GM18520 (cell line): ENCODE data around the gene NPEPL1.

Source experiments
- ATAC-seq: cut with Tn5 transposase; IDR thresholded peaks from one replicate; pipeline ENCODE4 v1.9.1; 2021; ENCODE audit not compliant: unreplicated experiment

Gene NPEPL1

DNA sequence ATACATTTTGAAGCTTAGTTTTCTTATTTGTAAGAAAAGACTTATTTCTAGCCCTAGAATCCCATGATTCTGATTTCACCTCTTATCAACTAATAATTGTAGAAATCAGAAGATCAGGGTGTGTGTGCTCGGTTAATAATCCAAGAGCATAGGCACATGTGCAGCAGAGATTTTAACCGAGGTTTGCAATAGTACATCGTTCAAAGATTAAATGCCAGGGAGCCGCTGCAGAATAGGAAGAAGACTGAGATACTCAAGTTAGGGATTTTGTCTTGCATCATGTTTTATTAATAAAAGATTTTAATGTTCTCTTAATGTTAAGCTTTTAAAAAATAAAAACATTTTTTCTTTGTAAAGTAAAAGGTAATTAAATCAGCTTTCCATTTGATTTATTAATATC, 34.6 kb upstream of the NPEPL1 start:
- ATAC-seq: no peak

DNA sequence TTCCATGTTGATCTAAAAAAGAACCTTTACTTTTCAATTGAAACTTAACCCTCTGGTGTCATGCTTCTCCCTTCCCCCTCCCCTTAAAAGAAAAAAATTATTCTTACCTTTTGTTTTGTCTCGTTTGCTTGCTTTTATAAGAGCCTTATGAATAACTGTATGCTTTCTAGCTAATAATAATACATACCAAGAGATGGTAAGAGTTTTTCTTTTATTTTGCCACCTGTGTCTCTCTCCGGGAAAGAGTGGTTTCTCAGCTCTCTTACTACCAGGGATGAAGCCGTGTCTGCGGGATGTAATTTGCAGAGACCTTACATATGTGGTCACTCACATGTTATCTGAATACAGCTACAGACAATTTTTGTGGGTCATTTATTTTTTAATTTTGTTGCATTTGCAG, 33.8 kb upstream of the NPEPL1 start:
- ATAC-seq: no peak

DNA sequence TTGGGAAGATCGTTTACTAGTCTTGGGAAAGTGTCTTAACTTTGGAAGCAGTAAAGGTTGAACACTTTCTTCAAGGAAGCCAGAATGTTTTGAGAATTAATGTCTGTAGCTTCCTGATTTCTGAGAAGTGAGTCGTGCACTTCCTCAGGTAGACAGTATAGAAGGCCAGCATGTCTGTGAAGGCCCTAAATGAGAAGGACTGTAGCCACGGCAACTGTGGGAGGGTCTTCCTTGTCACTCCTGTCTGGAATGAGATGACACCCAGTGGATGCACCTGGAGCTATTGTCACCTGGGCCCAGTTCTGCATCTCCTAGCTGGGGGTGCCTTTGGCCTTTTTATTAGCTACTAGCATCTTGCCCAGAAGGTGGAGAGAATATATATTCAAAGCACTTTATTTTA, 32.8 kb upstream of the NPEPL1 start:
- ATAC-seq: no peak

DNA sequence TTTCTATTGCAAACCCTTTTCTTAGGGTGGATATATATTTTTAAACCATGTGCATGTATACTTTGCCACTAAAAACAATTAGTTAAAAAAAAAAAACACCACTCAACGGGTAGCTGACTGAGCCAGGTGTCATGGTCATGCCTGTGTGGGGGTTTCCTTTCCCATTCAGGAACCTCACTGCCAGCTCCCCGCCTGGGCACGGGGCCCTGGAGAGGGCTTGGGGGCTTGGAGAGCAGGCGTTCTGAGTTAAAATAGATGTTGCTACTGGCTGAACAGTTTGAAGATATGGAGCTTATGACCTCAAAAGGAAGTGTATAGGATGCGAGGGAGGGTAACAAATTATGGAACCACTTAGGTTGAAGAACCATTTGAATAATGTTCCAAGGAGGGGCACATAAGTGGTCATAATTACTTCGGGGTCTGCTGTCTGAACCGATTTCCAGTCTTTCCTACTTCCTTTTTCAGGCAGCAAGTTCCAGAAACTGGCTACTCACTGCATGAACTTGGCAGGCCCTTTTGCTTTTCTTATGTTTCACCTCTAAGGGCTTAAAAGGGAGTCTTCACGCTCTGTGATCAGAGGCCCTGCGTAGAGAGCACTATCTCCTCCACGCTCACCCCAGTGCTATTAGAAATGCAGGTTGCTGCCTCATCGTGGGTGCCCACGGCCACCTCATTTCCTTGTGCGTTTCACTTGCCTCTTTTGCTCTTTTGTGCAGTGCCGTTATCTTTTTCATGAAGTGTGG, 31.6 kb upstream of the NPEPL1 start:
- no peak for ATAC-seq

DNA sequence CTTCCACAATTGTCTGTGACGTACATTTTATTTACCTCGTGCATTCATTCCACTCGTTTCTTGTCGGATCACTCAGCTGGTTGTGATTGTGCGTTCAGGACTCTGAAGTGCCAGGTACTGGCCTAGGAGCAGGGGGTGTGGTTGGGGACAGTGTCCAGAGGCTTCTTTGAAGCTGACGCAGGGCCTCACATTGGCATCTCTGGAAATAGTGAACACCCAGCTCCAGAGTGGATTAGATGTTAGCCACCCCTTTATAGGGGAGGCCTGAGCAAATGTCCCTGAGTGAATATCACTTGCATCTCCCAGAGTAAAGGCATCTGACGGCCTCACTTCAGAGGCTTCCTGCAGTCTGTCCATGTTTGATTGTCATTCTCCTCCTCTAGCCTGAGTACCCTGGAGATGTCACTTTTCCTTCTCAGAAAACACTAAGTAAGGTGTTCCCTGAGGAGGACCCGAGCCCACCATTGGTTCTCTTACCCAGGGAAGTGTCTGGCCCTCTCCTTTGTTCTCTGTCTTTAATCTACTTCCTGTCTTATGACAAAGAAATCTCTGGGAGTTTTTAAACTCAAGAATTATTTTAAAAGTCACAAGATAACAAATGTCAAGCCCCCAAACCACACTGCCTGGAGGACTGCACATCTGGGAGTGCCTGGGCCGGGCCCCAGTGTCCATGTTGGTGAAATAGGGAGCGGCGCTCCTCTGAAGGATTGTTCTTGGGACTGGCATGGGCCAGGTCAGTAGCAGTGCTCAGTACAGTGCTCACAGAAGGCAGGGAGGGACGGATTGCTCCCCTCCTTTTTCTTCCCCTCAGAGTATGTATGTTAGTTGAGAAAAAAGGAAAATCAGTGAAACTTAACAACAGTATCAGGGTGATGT, 30.8 kb upstream of the NPEPL1 start:
- no peak for ATAC-seq

DNA sequence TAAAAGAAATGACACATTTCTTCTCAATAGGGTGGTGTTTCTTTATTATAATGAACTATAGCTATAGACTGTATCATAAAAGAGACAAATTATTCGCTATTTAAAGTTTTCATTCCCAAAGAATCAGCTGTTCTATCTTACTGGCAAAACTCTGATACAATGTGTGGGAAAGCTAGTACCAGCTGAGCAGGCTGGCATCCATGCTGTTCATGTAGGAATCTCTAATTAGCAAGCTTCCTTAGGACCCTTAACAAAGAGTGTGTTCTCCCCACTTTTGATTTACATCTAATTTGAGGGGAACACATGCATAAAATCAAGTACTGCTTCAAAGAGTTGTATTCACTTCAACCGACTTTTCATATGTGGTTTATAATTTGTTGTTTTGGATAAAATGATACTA, 28.3 kb upstream of the NPEPL1 start:
- ATAC-seq: no peak

DNA sequence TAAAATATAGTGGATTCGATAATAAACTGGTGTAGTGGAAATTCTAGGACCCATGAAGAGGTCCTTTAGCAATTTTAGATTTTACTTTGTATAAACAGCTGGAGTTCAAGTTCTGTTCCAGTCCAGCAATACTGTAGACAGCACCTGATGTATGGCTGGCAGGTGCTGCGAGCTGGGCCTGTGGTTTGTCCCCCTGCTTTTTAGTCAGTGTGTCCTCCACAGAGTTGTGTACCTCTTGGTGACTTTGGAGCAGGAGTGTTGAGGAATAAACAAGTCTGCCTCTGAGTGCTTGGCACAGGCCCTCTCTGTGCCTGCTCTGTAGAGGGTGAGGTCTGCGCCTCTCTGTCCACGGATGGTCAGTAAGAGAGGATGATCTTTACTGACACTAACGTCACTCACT, 27.7 kb upstream of the NPEPL1 start:
- no peak for ATAC-seq

DNA sequence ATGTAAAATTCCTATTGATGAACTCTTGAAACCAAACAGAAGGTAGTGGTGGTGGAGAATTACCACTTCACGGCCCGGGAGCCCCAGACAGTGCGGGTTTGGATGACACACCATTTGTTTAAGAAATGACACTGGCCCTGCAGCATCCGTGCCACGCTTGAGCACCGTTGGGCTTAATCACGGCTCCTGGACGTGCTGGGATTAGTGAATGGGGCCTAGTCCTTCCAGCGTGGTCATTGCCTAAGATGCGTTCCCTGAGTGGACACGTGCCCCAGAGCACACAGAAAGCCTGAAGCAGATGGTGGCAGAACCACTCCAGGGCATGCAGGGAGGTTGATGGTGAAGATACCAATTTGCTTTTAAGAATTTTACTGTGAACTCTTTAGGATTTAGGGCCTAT, 27.0 kb upstream of the NPEPL1 start:
- ATAC-seq: no peak

DNA sequence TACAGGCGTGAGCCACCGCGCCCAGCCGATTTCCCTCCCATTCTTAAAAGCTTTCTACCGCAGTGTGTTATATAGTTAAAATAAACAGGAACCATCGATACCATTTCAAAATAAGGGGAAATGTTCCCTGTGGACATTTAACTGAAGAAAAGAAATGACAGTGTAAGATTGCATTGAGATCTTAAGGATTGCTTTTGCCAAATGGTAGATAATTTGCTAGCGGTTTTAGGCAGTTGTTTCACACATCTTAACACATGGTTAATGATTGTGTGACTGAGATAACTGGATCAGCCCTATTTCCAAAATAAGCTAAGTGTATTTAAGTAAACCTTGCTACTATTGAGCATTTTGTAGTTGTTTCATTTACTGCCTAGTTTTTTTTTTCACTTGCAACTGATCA, 25.9 kb upstream of the NPEPL1 start:
- ATAC-seq: no peak

DNA sequence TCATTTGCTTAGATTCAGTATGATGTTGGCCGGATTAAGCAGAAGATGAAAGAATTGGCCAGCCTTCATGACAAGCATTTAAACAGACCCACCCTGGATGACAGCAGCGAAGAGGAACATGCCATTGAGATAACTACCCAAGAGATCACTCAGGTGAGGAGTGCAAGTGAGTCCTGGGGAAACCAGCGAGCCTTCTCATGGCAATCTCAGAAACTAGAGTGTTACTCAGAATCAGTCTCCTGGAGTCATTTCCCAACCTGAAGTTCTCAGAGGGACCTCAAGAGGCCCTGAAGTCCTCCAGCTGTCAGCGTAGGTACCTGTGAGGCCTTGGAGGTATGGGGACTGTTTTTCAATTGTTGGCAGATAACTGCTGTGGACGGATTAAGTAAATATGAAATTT, 24.6 kb upstream of the NPEPL1 start:
- ATAC-seq: no peak

DNA sequence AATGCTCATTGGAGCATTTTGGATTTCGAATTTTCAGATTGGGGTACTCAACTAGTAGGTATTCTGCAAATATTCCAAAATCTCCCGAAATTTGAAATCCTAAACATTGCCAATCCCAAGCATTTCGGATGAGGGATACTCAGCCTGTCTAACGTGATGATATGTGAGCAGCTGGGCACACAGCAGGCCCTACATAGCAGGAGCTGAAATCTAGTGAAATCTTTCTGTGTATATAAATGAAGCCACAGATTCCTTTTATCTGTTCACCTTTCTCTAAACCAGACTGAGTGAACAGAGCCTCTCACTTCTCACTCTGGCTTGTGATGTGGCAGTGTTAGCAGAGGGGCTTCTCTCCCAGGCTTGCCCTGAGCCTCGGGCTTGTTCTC, 23.7 kb upstream of the NPEPL1 start:
- no peak for ATAC-seq

DNA sequence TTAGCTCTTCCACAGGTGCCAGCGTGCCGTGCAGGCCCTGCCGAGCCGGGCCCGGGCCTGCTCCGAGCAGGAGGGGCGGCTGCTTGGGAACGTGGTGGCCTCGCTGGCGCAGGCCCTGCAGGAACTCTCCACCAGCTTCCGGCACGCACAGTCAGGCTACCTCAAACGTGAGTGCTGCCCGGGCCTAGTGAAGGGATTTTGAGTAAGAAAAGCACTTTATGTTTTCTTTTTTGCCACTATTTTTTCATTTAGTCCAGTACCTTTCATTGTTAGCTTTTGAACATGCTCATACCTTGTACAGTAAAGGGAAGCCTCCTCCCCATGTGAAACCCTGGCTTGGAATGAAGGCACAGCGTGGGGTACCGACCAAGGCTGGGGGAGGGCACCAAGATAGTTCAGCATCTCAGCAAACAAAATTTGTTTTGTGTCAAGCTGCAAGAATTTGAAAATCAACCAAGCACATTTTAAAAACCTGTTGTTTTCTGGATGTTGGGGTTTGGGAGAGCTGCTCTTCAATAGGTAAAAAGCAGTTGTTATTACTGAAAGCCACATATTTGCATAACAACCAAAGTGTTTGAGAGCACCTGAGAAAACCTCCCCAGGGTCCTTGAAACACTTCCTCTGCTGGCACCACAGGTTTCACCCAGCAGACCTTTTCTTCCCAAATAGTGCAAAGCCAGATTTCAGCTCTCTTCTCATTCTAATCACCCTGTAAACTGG, 23.2 kb upstream of the NPEPL1 start:
- peak; percentile 63 for ATAC-seq

DNA sequence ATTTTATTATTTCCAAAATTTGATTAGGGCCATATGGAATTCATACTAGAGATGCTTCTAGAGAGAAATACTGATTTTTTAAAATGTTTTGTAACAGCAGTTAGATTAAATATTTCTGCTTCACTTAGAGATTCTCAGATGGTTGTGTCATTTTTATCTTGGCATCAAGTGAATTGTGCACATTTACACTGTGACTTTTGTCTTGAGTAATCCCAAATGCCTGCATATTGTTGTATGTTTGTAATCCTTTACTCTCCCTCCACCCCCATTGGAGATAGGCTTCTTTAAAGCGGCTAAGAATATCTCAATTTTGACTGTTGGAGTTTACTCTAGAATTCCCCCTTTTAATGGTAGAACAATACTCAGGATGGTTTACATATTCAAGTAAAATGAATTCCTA, 22.5 kb upstream of the NPEPL1 start:
- no peak for ATAC-seq

DNA sequence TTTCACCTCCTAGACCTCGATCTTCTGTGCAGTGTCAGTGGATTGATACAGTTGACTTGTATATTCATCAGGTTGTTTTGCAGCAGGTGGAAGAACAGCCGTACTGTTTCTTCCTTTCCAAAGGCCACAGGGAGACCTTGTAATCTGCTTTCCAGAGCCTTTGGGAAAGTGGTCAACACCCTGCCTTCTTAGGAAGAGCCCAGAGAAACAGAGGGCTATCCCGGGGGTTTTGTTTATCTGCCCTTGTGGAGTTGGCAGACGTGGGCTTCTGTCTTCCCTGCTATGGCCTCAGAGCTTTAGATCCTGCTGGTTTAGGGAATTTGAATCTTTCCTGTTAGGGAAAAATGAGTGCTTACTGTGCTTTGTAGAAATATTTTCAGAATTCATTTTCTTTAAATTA, 21.9 kb upstream of the NPEPL1 start:
- ATAC-seq: no peak

DNA sequence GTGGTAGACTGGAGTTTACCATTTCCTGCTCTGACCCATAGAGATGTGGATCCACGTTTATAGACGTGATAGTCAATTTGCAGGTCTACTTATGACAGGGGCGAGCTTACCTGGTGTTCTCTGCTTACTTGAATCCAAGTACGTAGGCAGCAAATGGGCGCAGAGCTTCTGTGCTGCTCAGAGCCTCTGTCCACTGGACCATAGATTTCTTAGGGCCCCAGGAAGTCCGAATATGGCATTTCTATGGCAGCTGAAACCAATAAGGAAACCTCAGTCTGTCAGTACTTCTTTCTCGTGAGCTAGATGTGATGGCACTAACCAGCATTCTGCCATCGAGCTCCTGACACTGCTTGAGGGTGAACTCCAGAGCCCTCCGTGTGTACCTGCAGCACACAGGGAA, 19.5 kb upstream of the NPEPL1 start:
- ATAC-seq: no peak

DNA sequence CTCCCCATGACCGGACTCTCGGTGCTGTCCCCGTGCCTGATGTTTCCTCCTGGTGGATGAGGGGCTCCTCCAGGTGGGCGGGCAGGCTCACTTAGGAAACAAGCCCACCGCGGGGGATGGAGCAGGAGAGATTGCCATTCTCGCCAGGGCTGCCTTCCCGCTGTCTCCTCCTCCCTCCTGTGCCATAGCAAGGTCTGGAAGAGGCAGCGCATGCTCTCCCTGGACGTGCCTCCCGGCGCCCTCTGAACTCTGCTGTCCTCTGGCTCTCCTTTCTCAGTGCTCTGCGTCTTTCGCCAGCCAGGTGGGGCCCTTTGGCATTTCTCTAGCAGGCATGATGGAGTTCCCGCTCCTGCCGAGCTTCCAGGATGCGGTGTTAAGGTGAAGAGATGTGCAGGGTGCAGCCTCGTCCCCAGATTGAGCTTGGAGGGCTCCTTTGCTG, 17.4 kb upstream of the NPEPL1 start:
- no peak for ATAC-seq

DNA sequence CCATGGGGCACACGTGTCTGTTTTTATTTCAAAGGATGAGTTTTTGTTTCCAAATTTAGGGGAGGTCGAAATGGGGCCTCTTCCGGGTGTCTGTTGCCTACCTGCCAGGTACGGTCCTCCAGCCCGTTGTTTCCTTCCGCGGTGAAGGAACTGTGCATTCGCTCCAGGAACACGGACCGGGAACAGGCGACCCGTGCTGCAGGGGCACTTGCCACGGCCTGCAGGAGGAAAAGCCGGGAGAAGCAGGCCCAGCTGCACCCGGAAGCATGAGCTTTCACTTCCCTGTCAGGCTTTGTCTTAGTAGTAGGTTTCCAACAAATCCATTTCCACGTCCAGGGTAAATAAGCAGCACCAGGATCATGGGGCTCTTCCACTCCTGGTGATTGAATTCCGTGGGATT, 17.0 kb upstream of the NPEPL1 start:
- no peak for ATAC-seq

DNA sequence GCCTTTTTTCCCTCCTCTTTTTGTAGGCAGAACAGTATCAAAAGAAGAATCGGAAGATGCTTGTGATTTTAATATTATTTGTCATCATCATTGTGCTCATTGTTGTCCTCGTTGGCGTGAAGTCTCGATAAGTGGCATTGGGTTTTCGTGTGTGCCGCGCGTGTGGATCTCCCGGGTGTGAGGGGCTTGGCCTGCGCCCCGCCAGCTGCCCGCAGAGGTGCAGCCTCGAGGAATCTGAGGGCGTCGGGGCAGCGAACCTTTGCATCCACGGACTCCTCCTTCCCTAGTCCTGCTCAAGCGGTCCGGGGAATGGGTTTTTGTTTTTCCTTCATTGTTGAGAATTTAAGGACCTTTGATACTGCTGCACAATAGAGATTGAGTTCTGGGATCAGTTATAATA, 16.4 kb upstream of the NPEPL1 start:
- no peak for ATAC-seq

DNA sequence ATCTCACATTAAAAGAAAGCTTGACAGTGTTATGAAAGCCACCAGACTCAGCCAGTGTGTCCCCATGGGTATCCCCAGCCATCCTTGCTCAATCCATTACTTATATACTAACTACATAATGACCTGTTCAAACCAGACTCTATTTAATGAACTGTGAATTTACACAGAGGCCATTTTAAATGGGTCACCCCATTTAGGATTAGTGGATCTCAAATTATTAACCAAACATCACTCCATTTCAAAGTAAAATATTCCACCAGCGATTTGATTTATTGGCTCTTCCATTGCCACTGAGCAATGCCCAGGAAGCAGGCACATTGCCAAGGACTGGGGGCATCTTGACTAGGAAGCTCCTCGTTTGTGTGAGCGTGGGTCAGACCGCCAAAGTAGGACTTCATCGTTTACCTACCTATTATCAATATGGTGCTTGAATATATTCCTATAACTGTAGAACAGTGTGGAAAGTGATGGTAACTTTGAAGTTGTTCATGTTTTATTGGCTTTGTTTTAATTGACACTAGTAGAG, 15.5 kb upstream of the NPEPL1 start:
- ATAC-seq: no peak

DNA sequence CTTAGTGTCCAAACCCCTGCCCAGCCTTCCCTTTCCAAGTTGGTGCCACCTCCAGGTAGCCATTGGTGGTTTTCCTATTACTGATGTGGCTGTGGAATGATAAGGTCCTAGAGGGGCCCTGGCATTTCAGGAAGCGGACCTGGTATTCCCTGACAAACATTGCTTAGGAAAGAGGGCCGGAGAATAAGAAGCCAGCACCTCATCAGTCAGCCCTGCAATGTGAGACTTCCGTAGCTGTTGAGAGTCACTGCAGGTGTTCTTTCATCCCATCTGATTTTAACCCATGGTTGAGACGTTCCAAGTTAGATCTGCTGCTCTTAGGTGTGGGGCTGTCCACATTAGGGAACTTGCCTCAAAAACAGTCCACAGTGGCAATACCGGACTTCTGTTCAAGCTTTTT, 14.8 kb upstream of the NPEPL1 start:
- no peak for ATAC-seq

DNA sequence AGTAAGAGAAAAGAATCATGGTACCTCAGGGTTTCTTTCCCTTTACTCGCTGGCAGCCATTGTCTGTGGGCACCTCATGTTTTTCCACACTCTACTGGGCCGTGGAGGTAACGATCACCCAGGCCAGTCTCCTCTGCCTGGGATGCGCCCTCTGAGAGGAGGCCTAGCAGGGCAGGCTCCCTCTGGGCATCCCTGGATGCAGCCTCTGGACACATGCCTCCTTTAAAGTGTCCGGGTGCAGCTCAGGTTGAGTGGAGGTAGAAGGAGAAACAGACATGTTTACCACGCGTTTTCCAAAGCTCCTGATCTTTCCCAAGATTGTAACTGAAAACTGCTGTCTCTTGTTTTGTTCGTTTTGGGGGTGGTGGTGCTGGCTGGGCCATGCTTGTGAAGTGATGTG, 13.8 kb upstream of the NPEPL1 start:
- ATAC-seq: no peak
